GM18526 (cell line): ENCODE results near the gene KCNA5.

ENCODE experiments used
- POLR2A ChIP-seq: IDR thresholded peaks from 3 replicates; pipeline ENCODE4 v1.6.1; 2011; ENCODE audit not compliant: insufficient read length; ENCODE audit errors: extremely low read depth

Gene KCNA5

GRCh38 chr12:5038781-5039311 lies 4.8 kb upstream of the KCNA5 start:
- TF ChIP-seq POLR2A = no peak

- TF ChIP-seq POLR2A = no peak
Measured at GRCh38 chr12:5039815-5040214, 3.9 kb upstream of the KCNA5 start.

GRCh38 chr12:5040368-5040767 lies 3.3 kb upstream of the KCNA5 start:
- TF ChIP-seq POLR2A = no peak

- TF ChIP-seq POLR2A = no peak
Measured at GRCh38 chr12:5044420-5045295, 979 bp downstream of the KCNA5 start.

GRCh38 chr12:5047094-5047493 lies 3.4 kb downstream of the KCNA5 start:
- TF ChIP-seq POLR2A = no peak

GRCh38 chr12:5047729-5048128 lies 4.0 kb downstream of the KCNA5 start:
- TF ChIP-seq POLR2A = no peak

GRCh38 chr12:5050542-5050941 lies 6.9 kb downstream of the KCNA5 start:
- TF ChIP-seq POLR2A = no peak

- no peak for TF ChIP-seq POLR2A
Measured at GRCh38 chr12:5051334-5051733, 7.7 kb downstream of the KCNA5 start.

GRCh38 chr12:5051913-5052312 lies 8.2 kb downstream of the KCNA5 start:
- no peak for TF ChIP-seq POLR2A

- TF ChIP-seq POLR2A = no peak
Measured at GRCh38 chr12:5052348-5052747, 8.7 kb downstream of the KCNA5 start.

- no peak for TF ChIP-seq POLR2A
Measured at GRCh38 chr12:5059358-5059757, 15.7 kb downstream of the KCNA5 start.

GRCh38 chr12:5060958-5061357 lies 17.3 kb downstream of the KCNA5 start:
- no peak for TF ChIP-seq POLR2A

GRCh38 chr12:5063149-5063548 lies 19.5 kb downstream of the KCNA5 start:
- TF ChIP-seq POLR2A = no peak

- TF ChIP-seq POLR2A = no peak
Measured at GRCh38 chr12:5064913-5065490, 21.3 kb downstream of the KCNA5 start.

- no peak for TF ChIP-seq POLR2A
Measured at GRCh38 chr12:5066251-5066650, 22.6 kb downstream of the KCNA5 start.

- no peak for TF ChIP-seq POLR2A
Measured at GRCh38 chr12:5068126-5068525, 24.4 kb downstream of the KCNA5 start.
